RKO (cell line): ENCODE data around the gene CAGE1.
A peak's percentile ranks its signal among the peaks of the same experiment; 100 is the strongest.
"Not testable (repeated sequence)": the region's sequence is repeated elsewhere in the genome, so short reads cannot be mapped to it uniquely, and the experiment has no call there.

ENCODE experiments used
- DNase-seq: peaks from one replicate; pipeline ENCODE4 v3.0.0-alpha.2; 2016; ENCODE audit warnings: low spot score

The CAGE1 gene

GRCh38 chr6:7338031-7338430 lies 51.5 kb downstream of the CAGE1 start:
- DNase-seq: no peak

- DNase-seq: no peak
Observed at GRCh38 chr6:7335519-7335918, 54.0 kb downstream of the CAGE1 start.

DNA sequence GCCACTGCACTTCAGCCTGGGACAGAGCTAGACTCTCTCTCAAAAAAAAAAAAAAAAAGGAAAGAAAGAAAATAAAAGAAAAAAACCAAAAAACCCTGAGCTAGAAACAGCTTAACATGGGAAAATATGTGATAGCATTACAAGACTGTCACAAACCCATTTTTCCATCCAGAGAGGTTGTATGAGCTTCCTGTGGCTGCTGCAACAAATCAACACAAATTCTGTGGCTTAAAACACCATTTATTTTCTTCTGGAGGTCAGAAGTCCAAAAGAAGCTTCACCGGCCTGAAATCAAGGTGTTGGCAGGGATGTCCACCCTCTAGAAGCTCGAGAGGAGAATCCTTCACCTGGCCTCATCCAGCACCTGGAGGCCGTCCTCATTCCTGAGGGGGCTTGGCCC lies 54.9 kb downstream of the CAGE1 start:
- no peak for DNase-seq

- no peak for DNase-seq
Observed at GRCh38 chr6:7332090-7332745, 57.3 kb downstream of the CAGE1 start.

GRCh38 chr6:7331452-7331851 lies 58.1 kb downstream of the CAGE1 start:
- no peak for DNase-seq

DNA sequence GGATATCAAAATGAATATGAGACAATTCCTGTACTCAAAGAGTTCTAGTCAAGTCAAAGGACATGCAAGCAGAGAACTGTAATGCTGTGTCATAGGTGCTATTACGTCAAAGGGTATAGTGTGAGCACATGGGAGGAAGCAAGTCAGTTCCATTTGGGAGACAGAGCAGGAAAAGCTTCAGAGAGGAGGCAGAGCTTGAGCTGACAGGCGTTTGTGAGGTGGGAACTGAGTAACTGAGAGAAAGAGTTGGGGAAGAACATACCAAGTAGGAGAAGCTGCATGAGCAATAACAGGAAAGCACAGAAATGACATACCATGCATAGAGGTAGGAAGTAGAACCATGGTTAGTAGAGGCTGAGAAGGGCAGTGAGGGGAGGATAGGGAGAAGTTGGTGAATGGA lies 61.3 kb downstream of the CAGE1 start:
- DNase-seq: no peak

DNA sequence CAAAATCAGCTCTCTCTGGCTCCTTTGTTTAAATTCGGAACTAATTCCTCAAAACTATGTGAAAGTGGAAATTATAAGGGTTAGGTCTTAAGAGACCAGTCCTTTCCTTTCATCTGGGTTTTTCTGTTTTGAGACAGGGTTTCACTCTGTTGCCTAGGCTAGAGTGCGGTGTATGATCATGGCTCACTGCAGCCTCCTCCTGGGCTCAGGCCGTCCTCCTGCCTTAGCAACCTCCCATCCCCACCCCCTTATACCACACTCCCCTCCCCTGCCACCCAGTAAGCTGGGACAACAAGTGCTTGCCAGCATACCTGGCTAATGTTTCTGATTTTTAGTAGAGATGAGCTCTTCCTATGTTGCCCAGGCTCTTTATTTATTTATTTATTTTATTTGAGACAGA lies 63.8 kb downstream of the CAGE1 start:
- no peak for DNase-seq

DNA sequence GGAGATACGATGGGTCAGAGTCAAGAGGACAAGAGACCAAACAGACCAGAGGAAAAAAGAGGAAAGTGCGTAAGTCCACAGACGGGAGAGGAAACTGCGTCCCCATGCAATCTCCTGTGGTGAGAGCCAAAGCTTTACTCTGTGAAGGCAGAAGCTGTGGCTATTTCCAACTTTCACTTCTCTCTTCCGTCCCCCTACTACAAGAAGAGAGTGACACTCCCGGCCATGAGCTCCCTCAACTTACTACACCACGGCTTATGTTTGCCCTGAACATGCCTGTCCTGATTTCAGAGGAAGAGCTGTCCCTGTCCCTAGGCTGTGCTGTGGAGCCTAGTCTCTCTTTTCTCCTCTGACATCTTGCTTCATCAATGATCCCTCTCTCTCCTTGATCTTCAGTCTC lies 65.0 kb downstream of the CAGE1 start:
- DNase-seq: no peak

- DNase-seq: no peak
Observed at GRCh38 chr6:7323074-7323473, 66.5 kb downstream of the CAGE1 start.

GRCh38 chr6:7321866-7322265 lies 67.7 kb downstream of the CAGE1 start:
- not testable (repeated sequence) for DNase-seq

GRCh38 chr6:7319406-7319805 lies 70.1 kb downstream of the CAGE1 start:
- not testable (repeated sequence) for DNase-seq

DNA sequence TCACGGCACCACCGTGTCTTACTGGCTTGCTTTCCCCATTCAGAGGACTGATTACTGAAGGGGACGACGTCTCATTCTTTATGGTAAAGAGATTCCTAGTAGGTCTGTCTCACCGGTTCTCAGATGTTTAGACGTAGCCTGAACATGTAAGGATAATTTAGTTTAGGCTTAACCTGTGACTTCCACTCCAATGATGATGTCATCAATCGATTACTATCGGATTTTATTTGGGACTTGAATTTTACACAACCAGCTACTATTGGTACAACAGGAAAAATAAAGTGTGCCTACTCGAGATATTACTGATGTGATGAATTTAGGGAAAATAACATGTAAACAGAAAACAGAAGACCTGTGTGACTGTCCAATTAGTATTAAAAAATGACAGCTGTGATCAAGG lies 72.0 kb downstream of the CAGE1 start:
- no peak for DNase-seq

GRCh38 chr6:7316658-7317533 lies 72.6 kb downstream of the CAGE1 start:
- DNase-seq: no peak

GRCh38 chr6:7315948-7316365 lies 73.6 kb downstream of the CAGE1 start:
- DNase-seq: no peak

- DNase-seq: not testable (repeated sequence)
Observed at GRCh38 chr6:7315087-7315947, 74.2 kb downstream of the CAGE1 start.

- no peak for DNase-seq
Observed at GRCh38 chr6:7314414-7314813, 75.1 kb downstream of the CAGE1 start.

DNA sequence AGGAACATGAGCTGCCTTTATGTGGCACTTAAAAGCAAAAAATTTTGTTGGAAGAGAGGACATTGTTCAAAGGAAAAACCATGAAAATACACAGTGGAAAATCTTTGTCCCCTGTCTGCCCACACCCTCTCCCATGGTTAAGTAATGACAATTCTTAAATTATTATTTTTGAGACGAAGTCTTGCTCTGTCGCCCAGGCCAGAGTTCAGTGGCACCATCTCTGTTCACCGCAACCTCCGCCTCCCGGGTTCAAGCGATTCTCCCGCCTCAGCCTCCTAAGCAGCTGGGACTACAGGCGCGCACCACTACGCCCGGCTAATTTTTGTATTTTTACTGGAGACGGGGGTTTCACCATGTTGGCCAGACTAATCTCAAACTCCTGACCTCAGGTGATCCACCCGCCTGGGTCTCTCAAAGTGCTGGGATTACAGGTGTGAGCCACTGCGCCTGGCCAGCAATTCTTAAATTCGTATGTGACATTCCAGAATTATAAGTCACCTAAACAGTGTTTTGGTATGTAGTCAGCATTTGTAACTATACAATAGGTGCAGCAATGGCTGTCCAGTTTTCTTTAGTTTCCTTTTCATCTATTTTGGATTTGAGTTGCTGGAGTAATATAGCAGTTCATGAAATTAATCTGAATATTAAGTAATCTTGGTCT lies 75.9 kb downstream of the CAGE1 start:
- DNase-seq: peak; percentile 61

GRCh38 chr6:7312616-7313504 lies 76.7 kb downstream of the CAGE1 start, which contains the start of gene SSR1:
TSS of gene SSR1 (minus strand) at chr6:7313199. CDS start at chr6:7313120, 79 bp downstream.
- DNase-seq: peak; percentile 96

DNA sequence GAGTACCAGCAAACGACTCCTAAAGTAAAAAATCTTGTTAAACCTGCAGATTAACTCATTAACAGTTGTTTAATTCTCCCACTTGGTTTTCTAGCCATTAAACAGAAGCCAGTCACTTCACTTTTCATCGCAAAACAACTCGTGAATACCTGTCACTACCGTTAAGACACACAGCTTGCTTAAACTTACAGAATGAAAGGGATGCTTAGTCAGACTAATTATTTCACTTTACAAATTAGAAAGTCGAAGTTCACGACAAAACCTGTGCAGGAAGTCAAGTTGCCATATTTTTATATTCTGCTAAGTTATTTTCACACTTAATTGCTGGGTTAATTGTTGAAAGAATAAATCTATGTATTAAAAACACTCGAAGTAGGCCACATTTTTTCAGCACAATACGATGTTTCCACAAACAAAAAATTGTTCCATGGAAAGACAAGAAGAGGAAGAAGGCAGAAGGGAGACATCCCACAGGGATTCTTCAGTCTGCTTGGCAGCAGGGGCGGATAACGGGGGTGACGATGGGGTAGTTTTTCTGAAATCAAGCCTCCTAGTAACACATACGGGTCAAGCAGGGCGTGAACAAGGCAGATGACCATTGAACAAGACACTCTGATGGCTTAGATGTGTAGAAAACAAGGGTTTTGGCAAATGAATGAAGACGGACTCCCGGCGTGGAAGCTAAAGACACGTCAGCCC lies 77.5 kb downstream of the CAGE1 start:
- peak; percentile 66 for DNase-seq

GRCh38 chr6:7311176-7311575 lies 78.4 kb downstream of the CAGE1 start:
- peak; percentile 13 for DNase-seq
